Left hindlimb (tissue), 1 donor: ENCODE results near the gene COG3.
"Not testable (repeated sequence)": the region's sequence is repeated elsewhere in the genome, so short reads cannot be mapped to it uniquely, and the experiment has no call there.

ENCODE experiments used
- DNase-seq: peaks from one replicate; pipeline ENCODE4 v3.0.0-alpha.2; 2018

COG3 gene

GRCh38 chr13:45464687-45465453 is at the start of gene COG3:
COG3 (plus strand) TSS chr13:45464939; CDS start chr13:45465037, 98 bp downstream.
- DNase-seq, result peak; percentile 96

GRCh38 chr13:45415112-45415511 is 49.6 kb upstream of the COG3 start:
- DNase-seq, result no peak

- no peak for DNase-seq
Measured at GRCh38 chr13:45416516-45417128, 48.1 kb upstream of the COG3 start.

GRCh38 chr13:45417790-45418534 is 46.8 kb upstream of the COG3 start, which contains the start of gene SLC25A30:
SLC25A30 (minus strand) TSS chr13:45418373; CDS start chr13:45411425, 6,948 bp downstream.
- peak; percentile 92 for DNase-seq

GRCh38 chr13:45419389-45419788 is 45.4 kb upstream of the COG3 start:
- not testable (repeated sequence) for DNase-seq

- DNase-seq, result no peak
Measured at GRCh38 chr13:45419945-45420344, 44.8 kb upstream of the COG3 start.

- DNase-seq, result no peak
Measured at GRCh38 chr13:45422731-45423292, 41.9 kb upstream of the COG3 start.

GRCh38 chr13:45426056-45426841 is 38.5 kb upstream of the COG3 start:
- DNase-seq, result not testable (repeated sequence)

GRCh38 chr13:45432737-45433380 is 31.9 kb upstream of the COG3 start:
- DNase-seq, result no peak

- no peak for DNase-seq
Measured at GRCh38 chr13:45433381-45433790, 31.4 kb upstream of the COG3 start.

GRCh38 chr13:45434556-45435371 is 30.0 kb upstream of the COG3 start:
- DNase-seq, result no peak

- no peak for DNase-seq
Measured at GRCh38 chr13:45436332-45436731, 28.4 kb upstream of the COG3 start.

- no peak for DNase-seq
Measured at GRCh38 chr13:45436953-45437352, 27.8 kb upstream of the COG3 start.

- DNase-seq, result no peak
Measured at GRCh38 chr13:45437947-45438346, 26.8 kb upstream of the COG3 start.

GRCh38 chr13:45439008-45439407 is 25.7 kb upstream of the COG3 start:
- no peak for DNase-seq

- no peak for DNase-seq
Measured at GRCh38 chr13:45439781-45440462, 24.8 kb upstream of the COG3 start.

- DNase-seq, result no peak
Measured at GRCh38 chr13:45441633-45442032, 23.1 kb upstream of the COG3 start.

GRCh38 chr13:45445053-45445452 is 19.7 kb upstream of the COG3 start:
- no peak for DNase-seq

GRCh38 chr13:45446181-45446580 is 18.6 kb upstream of the COG3 start:
- DNase-seq, result no peak

GRCh38 chr13:45447050-45447661 is 17.6 kb upstream of the COG3 start:
- DNase-seq, result no peak
